ENCODE data around the gene MAMLD1.

- no peak for TF ChIP-seq GATA2 (IDR thresholded peaks at IDR 0.05; ENCODE audit: low read depth, low read length)
- no peak for TF ChIP-seq GATA3 (IDR thresholded peaks at IDR 0.05; ENCODE audit: low read depth, low read length)
Observed at GRCh38 chrX:150358651-150359050, 4.5 kb upstream of the MAMLD1 start.
